ENCODE results near the gene TMEM140.

- TF ChIP-seq CTCF (IDR thresholded peaks at IDR 0.05 in 4 of 5, conservative IDR thresholded peaks at IDR 0.05 in 1 of 5): no peak
- TF ChIP-seq POLR2A (IDR thresholded peaks at IDR 0.05): no peak
These were observed 40.6 kb downstream of the TMEM140 start for GRCh38 chr7:135188298-135188984.

Data from gastrocnemius medialis (tissue), 4 donors.